GM12872 (cell line): ENCODE results near the gene SHFL.

Source experiments
- CTCF ChIP-seq: IDR thresholded peaks from 3 replicates; pipeline ENCODE4 v1.5.1; 2011; ENCODE audit warnings: low read depth, mild to moderate bottlenecking, low read length, moderate library complexity; ENCODE audit not compliant: insufficient read depth

Gene SHFL

GRCh38 chr19:10085641-10086590, at the start of gene SHFL:
SHFL (plus strand) TSS chr19:10086317; CDS start chr19:10086428, 111 bp downstream.
- TF ChIP-seq CTCF: no peak

- no peak for TF ChIP-seq CTCF
Observed at GRCh38 chr19:10036601-10037071, 49.5 kb upstream of the SHFL start.

- no peak for TF ChIP-seq CTCF
Observed at GRCh38 chr19:10037367-10037766, 48.8 kb upstream of the SHFL start.

- no peak for TF ChIP-seq CTCF
Observed at GRCh38 chr19:10037809-10038208, 48.3 kb upstream of the SHFL start.

GRCh38 chr19:10043286-10043927, 42.7 kb upstream of the SHFL start:
- TF ChIP-seq CTCF: no peak

GRCh38 chr19:10044390-10044789, 41.7 kb upstream of the SHFL start:
- no peak for TF ChIP-seq CTCF

GRCh38 chr19:10045371-10045770, 40.7 kb upstream of the SHFL start:
- no peak for TF ChIP-seq CTCF
